Subcutaneous abdominal adipose tissue (tissue), 5 donors: ENCODE results near the gene PAPPA.

Source experiments
- H3K27ac ChIP-seq: one replicate; pipeline ENCODE4 v1.7.0; 2013; ENCODE audit warnings: low read depth, mild to moderate bottlenecking, inconsistent platforms, low read length, moderate library complexity
- H3K27me3 ChIP-seq, 5 donors: one replicate each; pipeline ENCODE4 v1.7.0; 2013; ENCODE audit warnings: low read length in 5 of 5, inconsistent platforms in 1 of 5; ENCODE audit not compliant: control insufficient read depth in 5 of 5, insufficient read depth in 4 of 5
- H3K36me3 ChIP-seq, 5 donors: one replicate each; pipeline ENCODE4 v1.7.0; 2013; ENCODE audit warnings: low read length in 5 of 5; ENCODE audit not compliant: control insufficient read depth in 5 of 5, insufficient read depth in 5 of 5
- H3K4me1 ChIP-seq, 5 donors: one replicate each; pipeline ENCODE4 v1.7.0; 2013; ENCODE audit warnings: low read length in 5 of 5, mild to moderate bottlenecking in 3 of 5, moderate library complexity in 1 of 5; ENCODE audit not compliant: control insufficient read depth in 5 of 5, insufficient read depth in 5 of 5
- H3K4me3 ChIP-seq, 5 donors: one replicate each; pipeline ENCODE4 v1.7.0; 2013; ENCODE audit warnings: low read length in 5 of 5, low read depth in 1 of 5
- H3K9ac ChIP-seq, 5 donors: one replicate each; pipeline ENCODE4 v1.7.0; 2013; ENCODE audit warnings: low read length in 5 of 5, mild to moderate bottlenecking in 4 of 5, moderate library complexity in 3 of 5
- H3K9me3 ChIP-seq, 5 donors: one replicate each; pipeline ENCODE4 v1.7.0; 2013; ENCODE audit warnings: low read length in 5 of 5; ENCODE audit not compliant: control insufficient read depth in 5 of 5
- donor health status: healthy.
- donor health status: healthy.
- donor health status: healthy.
- donor health status: healthy.
- donor health status: healthy.

PAPPA gene

GRCh38 chr9:116349684-116350083 lies 196.1 kb downstream of the PAPPA start:
- Histone ChIP-seq H3K27ac (no peak overlapping the region), H3K9me3 (no peaks in the 10 kb centered on the region), H3K4me1 (no peaks in the 10 kb centered on the region), H3K36me3 (peaks cover 0 to 2% (median 0%) of the 10 kb centered on the region in 5 donors), H3K27me3 (no peaks in the 10 kb centered on the region), H3K9ac (no peak overlapping the region), H3K4me3 (no peak overlapping the region)

DNA sequence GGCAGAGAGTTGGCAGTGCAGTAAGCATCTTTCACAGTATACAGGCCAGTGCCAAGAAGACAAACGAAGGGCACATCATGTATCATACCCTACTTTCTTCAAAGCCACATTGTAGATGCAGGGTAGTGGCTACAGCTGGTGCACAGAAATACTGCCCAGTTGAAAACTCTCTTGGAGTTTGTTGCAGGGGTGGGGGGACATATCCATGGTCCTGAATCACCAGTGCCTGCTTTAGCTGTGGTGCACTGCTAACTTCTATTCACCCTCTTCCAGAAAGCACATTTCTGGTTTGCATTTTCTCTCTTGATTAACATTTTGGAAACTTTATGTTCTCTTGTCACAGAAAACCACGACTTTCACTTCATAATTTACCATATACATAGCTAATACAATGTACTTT lies 196.6 kb downstream of the PAPPA start:
- H3K27ac ChIP-seq: no peak overlapping the region
- H3K4me3 ChIP-seq: no peak overlapping the region
- peaks cover 0 to 2% (median 0%) of the 10 kb centered on the region in 5 donors for H3K36me3 ChIP-seq
- H3K9me3 ChIP-seq: no peaks in the 10 kb centered on the region
- no peaks in the 10 kb centered on the region for H3K27me3 ChIP-seq
- no peak overlapping the region for H3K9ac ChIP-seq
- peaks cover 0 to 5% (median 4%) of the 10 kb centered on the region in 5 donors for H3K4me1 ChIP-seq

- peaks cover 0 to 2% (median 0%) of the 10 kb centered on the region in 5 donors for H3K36me3 ChIP-seq
Measured at GRCh38 chr9:116352958-116353357, 199.4 kb downstream of the PAPPA start.

DNA sequence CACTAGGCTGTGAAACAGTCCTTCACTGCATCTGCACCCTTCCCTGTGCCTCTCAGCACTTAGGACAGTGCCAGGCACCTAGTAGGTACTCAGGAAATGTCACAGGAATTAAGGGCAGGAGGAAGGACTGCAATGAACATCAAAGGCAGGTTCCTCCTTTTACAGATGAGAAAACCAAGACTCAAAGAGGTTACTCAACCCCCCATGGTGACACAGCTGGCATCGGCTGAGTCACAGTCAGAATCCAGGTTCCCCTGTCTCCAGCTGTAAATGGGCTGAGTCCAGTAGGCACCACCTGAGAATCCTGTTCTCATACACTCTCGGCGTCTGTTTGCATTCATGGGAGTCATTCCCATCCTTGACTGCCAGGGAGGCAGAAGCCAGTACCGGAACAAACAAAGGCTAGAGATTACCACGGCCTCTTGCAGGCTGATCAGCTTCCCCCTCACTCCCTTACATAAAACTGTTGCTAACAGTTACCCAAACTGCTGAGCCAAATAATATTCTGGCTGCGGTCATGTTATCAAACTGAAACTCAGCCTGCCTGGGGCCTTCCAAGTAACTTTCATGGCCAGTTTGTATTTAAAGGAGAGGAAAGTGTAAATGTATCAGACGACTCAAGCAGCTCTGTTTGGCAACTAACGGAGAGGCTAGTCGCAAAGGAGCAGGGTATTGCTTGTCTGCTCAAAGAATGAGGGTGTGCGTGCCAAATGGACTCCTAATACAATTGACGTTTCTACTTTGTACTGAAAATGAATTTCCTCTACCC lies 201.7 kb downstream of the PAPPA start:
- H3K4me1 ChIP-seq: peaks cover 0 to 22% (median 15%) of the 10 kb centered on the region in 5 donors
- no peaks in the 10 kb centered on the region for H3K27me3 ChIP-seq
- no peaks in the 10 kb centered on the region for H3K9me3 ChIP-seq
- no peaks in the 10 kb centered on the region for H3K36me3 ChIP-seq
- peak overlapping the region in 1 of 5 donors; percentile 25 for H3K4me3 ChIP-seq
- no peak overlapping the region for H3K9ac ChIP-seq
- H3K27ac ChIP-seq: no peak overlapping the region

More at GRCh38 chr9:116352958-116353357, 199.4 kb downstream of the PAPPA start:
- no peaks in the 10 kb centered on the region for H3K27me3 ChIP-seq
- no peak overlapping the region for H3K4me3 ChIP-seq
- no peak overlapping the region for H3K9ac ChIP-seq
- H3K27ac ChIP-seq: no peak overlapping the region
- H3K9me3 ChIP-seq: no peaks in the 10 kb centered on the region
- H3K4me1 ChIP-seq: peaks cover 0 to 15% (median 11%) of the 10 kb centered on the region in 5 donors

DNA sequence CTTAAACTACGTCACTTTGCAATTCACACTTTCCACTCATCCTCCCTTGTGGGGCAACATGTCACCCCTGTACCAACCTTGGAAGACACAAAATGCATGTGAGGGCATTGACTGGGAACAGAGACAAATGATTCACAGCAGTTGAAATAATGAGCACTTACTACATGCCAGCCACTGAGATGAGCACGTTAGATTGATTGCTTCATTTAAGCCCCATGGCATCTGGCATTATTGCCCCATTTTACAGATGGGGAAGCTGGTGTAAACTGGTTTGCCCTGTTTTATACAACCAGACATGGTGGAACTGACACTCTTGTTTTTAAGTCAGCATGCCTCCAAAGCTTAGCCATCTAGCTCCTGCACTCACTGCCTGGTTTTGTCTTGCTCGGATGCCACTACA lies 204.7 kb downstream of the PAPPA start:
- no peak overlapping the region for H3K9ac ChIP-seq

DNA sequence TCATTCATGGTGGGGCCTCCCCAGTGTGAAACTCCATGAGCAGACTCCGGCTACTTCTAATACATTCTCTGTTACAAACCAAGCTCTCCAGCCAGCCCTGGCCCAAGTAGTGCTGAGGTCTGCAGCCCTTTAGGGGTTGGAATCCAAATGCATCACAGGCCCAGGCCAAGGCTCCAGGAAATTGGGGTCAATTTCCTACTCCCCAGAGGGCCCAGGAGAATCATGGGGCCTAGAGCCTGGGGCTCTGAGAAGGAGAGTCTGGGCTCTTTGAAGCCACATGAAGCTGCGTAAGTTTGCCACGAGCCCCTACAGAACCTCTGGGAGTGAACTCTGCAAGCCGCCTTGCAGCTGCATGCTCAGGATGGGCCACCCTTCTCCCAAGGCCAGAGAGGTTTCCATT lies 206.4 kb downstream of the PAPPA start:
- no peaks in the 10 kb centered on the region for H3K36me3 ChIP-seq
- no peak overlapping the region for H3K4me3 ChIP-seq
- H3K9me3 ChIP-seq: no peaks in the 10 kb centered on the region
- no peaks in the 10 kb centered on the region for H3K27me3 ChIP-seq
- peaks cover 0 to 31% (median 21%) of the 10 kb centered on the region in 5 donors for H3K4me1 ChIP-seq
- no peak overlapping the region for H3K27ac ChIP-seq
- no peak overlapping the region for H3K9ac ChIP-seq

More for the DNA sequence above, 204.7 kb downstream of the PAPPA start:
- no peak overlapping the region for H3K27ac ChIP-seq
- no peaks in the 10 kb centered on the region for H3K27me3 ChIP-seq
- no peak overlapping the region for H3K4me3 ChIP-seq
- H3K9me3 ChIP-seq: no peaks in the 10 kb centered on the region
- peaks cover 0 to 30% (median 20%) of the 10 kb centered on the region in 5 donors for H3K4me1 ChIP-seq
- H3K36me3 ChIP-seq: no peaks in the 10 kb centered on the region

GRCh38 chr9:116360989-116361388 lies 207.4 kb downstream of the PAPPA start:
- peaks cover 0 to 28% (median 16%) of the 10 kb centered on the region in 5 donors for H3K4me1 ChIP-seq
- H3K9me3 ChIP-seq: no peaks in the 10 kb centered on the region
- no peaks in the 10 kb centered on the region for H3K36me3 ChIP-seq
- H3K27me3 ChIP-seq: no peaks in the 10 kb centered on the region
- H3K9ac ChIP-seq: no peak overlapping the region
- H3K4me3 ChIP-seq: no peak overlapping the region
- no peak overlapping the region for H3K27ac ChIP-seq

DNA sequence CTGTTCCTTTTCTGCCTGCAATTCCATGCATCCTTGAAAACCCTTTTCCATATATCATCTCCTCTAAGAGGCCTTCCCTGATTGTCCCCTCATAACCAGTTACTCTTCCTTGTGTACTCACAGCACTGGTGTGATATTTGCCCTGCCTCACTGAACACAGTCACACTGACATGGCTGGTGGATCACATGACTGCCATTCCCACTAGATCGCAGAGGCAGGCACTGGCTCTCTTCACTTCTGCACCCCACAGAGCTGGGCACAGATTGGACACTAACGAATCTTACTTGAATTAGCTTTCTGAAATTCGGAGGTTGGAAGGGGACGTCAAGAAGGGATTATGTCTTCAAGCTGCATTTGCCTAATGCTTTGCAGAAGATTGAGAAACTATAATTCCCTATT lies 208.0 kb downstream of the PAPPA start:
- H3K4me3 ChIP-seq: no peak overlapping the region
- H3K36me3 ChIP-seq: no peaks in the 10 kb centered on the region
- no peaks in the 10 kb centered on the region for H3K9me3 ChIP-seq
- peaks cover 0 to 25% (median 13%) of the 10 kb centered on the region in 5 donors for H3K4me1 ChIP-seq
- no peak overlapping the region for H3K27ac ChIP-seq
- no peak overlapping the region for H3K9ac ChIP-seq
- H3K27me3 ChIP-seq: no peaks in the 10 kb centered on the region

- Histone ChIP-seq H3K36me3 (no peaks in the 10 kb centered on the region), H3K27me3 (no peaks in the 10 kb centered on the region), H3K27ac (no peak overlapping the region), H3K9me3 (no peaks in the 10 kb centered on the region), H3K9ac (no peak overlapping the region), H3K4me3 (no peak overlapping the region), H3K4me1 (peaks cover 0 to 25% (median 13%) of the 10 kb centered on the region in 5 donors)
Measured at GRCh38 chr9:116362493-116362892, 208.9 kb downstream of the PAPPA start.

- H3K27me3 ChIP-seq: no peaks in the 10 kb centered on the region
- no peak overlapping the region for H3K27ac ChIP-seq
- H3K4me3 ChIP-seq: peak overlapping the region in 2 of 5 donors; percentile 14 to 42
- H3K9ac ChIP-seq: no peak overlapping the region
- H3K9me3 ChIP-seq: no peaks in the 10 kb centered on the region
- H3K4me1 ChIP-seq: peaks cover 0 to 35% (median 15%) of the 10 kb centered on the region in 5 donors
- no peaks in the 10 kb centered on the region for H3K36me3 ChIP-seq
Measured at GRCh38 chr9:116365056-116365471, 211.5 kb downstream of the PAPPA start.
